ENCODE data around the gene PPM1H. TPM values are rescaled to one million over a fixed set of nuclear protein-coding genes. Genes with fewer than 3 reads are reported as not detected.
"Not testable (repeated sequence)": the region's sequence is repeated elsewhere in the genome, so short reads cannot be mapped to it uniquely, and the experiment has no call there.

Gene PPM1H
- total and polyA plus RNA-seq, 12 donors = 0.81 to 5.5 (median 2.6) TPM

- WGBS, 4 donors = 49 to 64% (median 57%) methylated on average over 3 of the region's 3 CpGs
- no peaks in the 10 kb centered on the region for H3K4me1 ChIP-seq (replicated peaks in 1 of 2)
- H3K9me3 ChIP-seq (replicated peaks in 1 of 3) = no peaks in the 10 kb centered on the region
- no peak for DNase-seq
- no peaks in the 10 kb centered on the region for H3K27me3 ChIP-seq
- no peak overlapping the region for H3K4me3 ChIP-seq
- TF ChIP-seq CTCF (IDR thresholded peaks at IDR 0.05) (no peak), POLR2A (IDR thresholded peaks at IDR 0.05) (no peak)
- H3K27ac ChIP-seq = no peak overlapping the region
- intact Hi-C loops (cut with DNase I) = no loop called here
- H3K36me3 ChIP-seq (replicated peaks in 1 of 2) = no peaks in the 10 kb centered on the region
These were observed 8.9 kb upstream of the PPM1H start for GRCh38 chr12:62943779-62944395.

- DNase-seq; H3K4me1 ChIP-seq (replicated peaks in 1 of 2); H3K27me3 ChIP-seq; H3K36me3 ChIP-seq (replicated peaks in 1 of 2); H3K4me3 ChIP-seq; H3K9me3 ChIP-seq (replicated peaks in 1 of 3); intact Hi-C loops (cut with DNase I); H3K27ac ChIP-seq: not testable (repeated sequence)
- 70 to 87% (median 79%) methylated on average over 4 of the region's 4 CpGs for WGBS, 4 donors
These were observed 7.4 kb upstream of the PPM1H start for GRCh38 chr12:62942316-62942715.

GRCh38 chr12:62934239-62934798 is 631 bp downstream of the PPM1H start:
- DNase-seq = peak in 6 of 7 donors; percentile 16 to 43 (median 28)
- Histone ChIP-seq H3K9me3 (replicated peaks in 1 of 3) (no peaks in the 10 kb centered on the region), H3K4me1 (replicated peaks in 1 of 2) (peaks cover 7 to 12% of the 10 kb centered on the region in 2 donors), H3K36me3 (replicated peaks in 1 of 2) (no peaks in the 10 kb centered on the region), H3K27ac (peak overlapping the region in 2 of 5 donors; percentile 29 to 47), H3K27me3 (no peaks in the 10 kb centered on the region), H3K4me3 (peak overlapping the region; percentile 61 to 92 (median 87))
- intact Hi-C loops (cut with DNase I) = loop anchor here in 1 of 2 donors (10.0 kb wide), 1 partner anchor 120 kb away; no protein-coding TSS in a partner anchor
- TF ChIP-seq POLR2A (IDR thresholded peaks at IDR 0.05) (no peak), CTCF (IDR thresholded peaks at IDR 0.05) (no peak)
- WGBS, 4 donors = 0 to 1% (median 1%) methylated on average over 17 to 48 of the region's 48 CpGs

GRCh38 chr12:62933602-62934238 is 1.2 kb downstream of the PPM1H start:
- Histone ChIP-seq H3K4me3 (peak overlapping the region; percentile 61 to 92 (median 87)), H3K9me3 (replicated peaks in 1 of 3) (no peaks in the 10 kb centered on the region), H3K36me3 (replicated peaks in 1 of 2) (no peaks in the 10 kb centered on the region), H3K4me1 (replicated peaks in 1 of 2) (peaks cover 7 to 12% of the 10 kb centered on the region in 2 donors), H3K27ac (peak overlapping the region in 1 of 5 donors; percentile 47), H3K27me3 (no peaks in the 10 kb centered on the region)
- 0 to 1% (median 0%) methylated on average over 23 to 24 of the region's 24 CpGs for WGBS, 4 donors
- TF ChIP-seq CTCF (IDR thresholded peaks at IDR 0.05) (no peak), POLR2A (IDR thresholded peaks at IDR 0.05) (no peak)
- intact Hi-C loops (cut with DNase I) = loop anchor here in 1 of 2 donors (10.0 kb wide), 1 partner anchor 119 kb away; no protein-coding TSS in a partner anchor
- peak in 5 of 7 donors; percentile 13 to 26 (median 20) for DNase-seq

All from adrenal gland (tissue), 12 donors.